ENCODE measurements around the gene KCNQ1. TPM values are rescaled to one million over a fixed set of nuclear protein-coding genes. Genes with fewer than 3 reads are reported as not detected.

The KCNQ1 gene
- total RNA-seq, 1 experiment from 2014 or later: not detected

- H3K4me2 ChIP-seq: no peak overlapping the region
- no peaks in the 10 kb centered on the region for H3K4me1 ChIP-seq (replicated peaks; ENCODE audit: insufficient read depth)
- no peaks in the 10 kb centered on the region for H3K9me2 ChIP-seq (ENCODE audit: insufficient read depth)
- no peaks in the 10 kb centered on the region for H3K27me3 ChIP-seq (ENCODE audit: insufficient read depth, low read depth)
- H3K79me2 ChIP-seq (ENCODE audit: low read depth): no peaks in the 10 kb centered on the region
- no peak for DNase-seq
- H3K27ac ChIP-seq: no peak overlapping the region
- CTCF ChIA-PET: no interaction called here
- intact Hi-C loops (cut with micrococcal nuclease; ENCODE audit: unreplicated experiment): no loop called here
- H3F3A ChIP-seq (ENCODE audit: insufficient read depth, low read depth): no peaks in the 10 kb centered on the region
- no peaks in the 10 kb centered on the region for H3K36me3 ChIP-seq (ENCODE audit: low read depth)
- H2AFZ ChIP-seq: no peak overlapping the region
- no peaks in the 10 kb centered on the region for H4K20me1 ChIP-seq (ENCODE audit: insufficient read depth)
- BruUV-seq (replicated peaks): no TSS peak
- no peak overlapping the region for H3K4me3 ChIP-seq
- H3K9me3 ChIP-seq (ENCODE audit: insufficient read depth, low read depth): peaks cover 40% of the 10 kb centered on the region
- no peak for TF ChIP-seq EZH2 (IDR thresholded peaks at IDR 0.05; ENCODE audit: low read depth)
- no peak for TF ChIP-seq CTCF (conservative IDR thresholded peaks at IDR 0.05)
- POLR2A ChIA-PET (ENCODE audit: unreplicated experiment): no interaction called here
Measured at GRCh38 chr11:2641623-2642022, 196.8 kb downstream of the KCNQ1 start.

- CTCF ChIA-PET: no interaction called here
- no peak for DNase-seq
- TF ChIP-seq EZH2 (IDR thresholded peaks at IDR 0.05; ENCODE audit: low read depth) (no peak), CTCF (conservative IDR thresholded peaks at IDR 0.05) (no peak)
- Histone ChIP-seq H3K4me3 (no peak overlapping the region), H3K4me1 (replicated peaks; ENCODE audit: insufficient read depth) (no peaks in the 10 kb centered on the region), H3K27ac (no peak overlapping the region), H3K27me3 (ENCODE audit: insufficient read depth, low read depth) (no peaks in the 10 kb centered on the region), H4K20me1 (ENCODE audit: insufficient read depth) (no peaks in the 10 kb centered on the region), H3K79me2 (ENCODE audit: low read depth) (no peaks in the 10 kb centered on the region), H3K36me3 (ENCODE audit: low read depth) (no peaks in the 10 kb centered on the region), H3K9me2 (ENCODE audit: insufficient read depth) (no peaks in the 10 kb centered on the region), H3F3A (ENCODE audit: insufficient read depth, low read depth) (no peaks in the 10 kb centered on the region), H3K9me3 (ENCODE audit: insufficient read depth, low read depth) (peaks cover 54% of the 10 kb centered on the region), H3K4me2 (no peak overlapping the region), H2AFZ (no peak overlapping the region)
- POLR2A ChIA-PET (ENCODE audit: unreplicated experiment): no interaction called here
- BruUV-seq (replicated peaks): no TSS peak
- intact Hi-C loops (cut with micrococcal nuclease; ENCODE audit: unreplicated experiment): no loop called here
Measured at GRCh38 chr11:2643746-2644145, 198.9 kb downstream of the KCNQ1 start.

- H3K27ac ChIP-seq: no peak overlapping the region
- DNase-seq: no peak
Measured at GRCh38 chr11:2644844-2645778, 200.3 kb downstream of the KCNQ1 start.

More at GRCh38 chr11:2644844-2645778, 200.3 kb downstream of the KCNQ1 start:
- no peak overlapping the region for H3K4me3 ChIP-seq
- no TSS peak for BruUV-seq (replicated peaks)
- no peaks in the 10 kb centered on the region for H3K27me3 ChIP-seq (ENCODE audit: insufficient read depth, low read depth)
- no peaks in the 10 kb centered on the region for H4K20me1 ChIP-seq (ENCODE audit: insufficient read depth)
- H3K9me3 ChIP-seq (ENCODE audit: insufficient read depth, low read depth): peaks cover 59% of the 10 kb centered on the region
- POLR2A ChIA-PET (ENCODE audit: unreplicated experiment): no interaction called here
- no peak overlapping the region for H2AFZ ChIP-seq
- CTCF ChIA-PET: no interaction called here
- TF ChIP-seq CTCF (conservative IDR thresholded peaks at IDR 0.05) (no peak), EZH2 (IDR thresholded peaks at IDR 0.05; ENCODE audit: low read depth) (no peak)
- no peaks in the 10 kb centered on the region for H3K4me1 ChIP-seq (replicated peaks; ENCODE audit: insufficient read depth)
- intact Hi-C loops (cut with micrococcal nuclease; ENCODE audit: unreplicated experiment): no loop called here
- H3K9me2 ChIP-seq (ENCODE audit: insufficient read depth): no peaks in the 10 kb centered on the region
- no peaks in the 10 kb centered on the region for H3K36me3 ChIP-seq (ENCODE audit: low read depth)
- H3K4me2 ChIP-seq: no peak overlapping the region
- no peaks in the 10 kb centered on the region for H3K79me2 ChIP-seq (ENCODE audit: low read depth)
- no peaks in the 10 kb centered on the region for H3F3A ChIP-seq (ENCODE audit: insufficient read depth, low read depth)
